GM12878 (cell line): ENCODE measurements around the gene MAPKAP1.
"Not testable (repeated sequence)": the region's sequence is repeated elsewhere in the genome, so short reads cannot be mapped to it uniquely, and the experiment has no call there.

Experiments
- CREB1 ChIP-seq: IDR thresholded peaks from 2 replicates; pipeline ENCODE4 v1.6.1; 2012; ENCODE audit warnings: low read depth, mild to moderate bottlenecking, inconsistent platforms
- EP300 ChIP-seq, 2 experiments: fragments of 150-350 bp in 1 of 2; IDR thresholded peaks; 2 replicates each; pipeline ENCODE4 v1.6.1; 2011 to 2012; ENCODE audit warnings: low read depth in 2 of 2, low read length in 2 of 2, borderline replicate concordance in 1 of 2, improper control_type of control experiment in 1 of 2, inconsistent platforms in 1 of 2; ENCODE audit not compliant: control insufficient read depth in 1 of 2
- JUNB ChIP-seq: IDR thresholded peaks from 2 replicates; pipeline ENCODE4 v1.6.1; 2016; ENCODE audit warnings: antibody characterized with exemption, mild to moderate bottlenecking
- NBN ChIP-seq: fragments of 450-650 bp; IDR thresholded peaks from 2 replicates; pipeline ENCODE4 v1.6.1; 2016
- NFIC ChIP-seq: IDR thresholded peaks from 2 replicates; pipeline ENCODE4 v1.6.1; 2012; ENCODE audit warnings: low read depth, mild to moderate bottlenecking, inconsistent platforms, low read length, moderate library complexity
- POLR2A ChIP-seq: IDR thresholded peaks from 2 replicates; pipeline ENCODE4 v1.6.1; 2011; ENCODE audit warnings: low read depth, mild to moderate bottlenecking, low read length
- TAF1 ChIP-seq: IDR thresholded peaks from 2 replicates; pipeline ENCODE4 v1.6.1; 2011; ENCODE audit warnings: mild to moderate bottlenecking, low read depth, low read length, borderline replicate concordance
- YY1 ChIP-seq: IDR thresholded peaks from 2 replicates; pipeline ENCODE4 v1.6.1; 2011; ENCODE audit warnings: low read depth, mild to moderate bottlenecking, low read length
- TF ChIP-seq, protein P1 (sequence below): IDR thresholded peaks from 2 replicates; pipeline ENCODE4 v1.6.1; 2012; ENCODE audit warnings: low read depth, low read length, improper control_type of control experiment
- TF ChIP-seq, protein P2 (sequence below), 3 experiments: IDR thresholded peaks in 2 of 3; conservative IDR thresholded peaks in 1 of 3; 2 replicates each; pipeline ENCODE4 v1.5.1; 2011; ENCODE audit warnings: low read depth in 3 of 3, low read length in 3 of 3, mild to moderate bottlenecking in 3 of 3, control low read depth in 2 of 3, moderate library complexity in 2 of 3, inconsistent platforms in 1 of 3, mixed read lengths in 1 of 3; ENCODE audit not compliant: control insufficient read depth in 2 of 3, insufficient read depth in 1 of 3; ENCODE audit errors: extremely low read depth in 1 of 3

DNA sequence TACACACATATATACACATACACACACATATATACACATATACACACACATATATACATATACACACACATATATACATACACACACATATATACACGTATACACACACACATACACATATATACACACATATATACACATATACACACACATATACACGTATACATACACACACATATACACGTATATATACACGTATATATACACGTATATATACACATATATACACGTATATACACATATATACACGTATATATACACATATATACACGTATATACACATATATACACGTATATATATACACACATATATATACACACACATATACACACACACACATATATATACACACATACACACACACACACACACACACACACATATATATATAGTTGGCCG is 13.5 kb downstream of the MAPKAP1 start:
- not testable (repeated sequence) for TF ChIP-seq POLR2A; TAF1; NBN; JUNB; EP300 (IDR thresholded peaks at IDR 0.05; ENCODE audit: borderline replicate concordance in 1 of 2, control insufficient read depth in 1 of 2, low read depth in 2 of 2, low read length in 2 of 2); YY1; NFIC; CREB1
- TF ChIP-seq, protein P1, sequence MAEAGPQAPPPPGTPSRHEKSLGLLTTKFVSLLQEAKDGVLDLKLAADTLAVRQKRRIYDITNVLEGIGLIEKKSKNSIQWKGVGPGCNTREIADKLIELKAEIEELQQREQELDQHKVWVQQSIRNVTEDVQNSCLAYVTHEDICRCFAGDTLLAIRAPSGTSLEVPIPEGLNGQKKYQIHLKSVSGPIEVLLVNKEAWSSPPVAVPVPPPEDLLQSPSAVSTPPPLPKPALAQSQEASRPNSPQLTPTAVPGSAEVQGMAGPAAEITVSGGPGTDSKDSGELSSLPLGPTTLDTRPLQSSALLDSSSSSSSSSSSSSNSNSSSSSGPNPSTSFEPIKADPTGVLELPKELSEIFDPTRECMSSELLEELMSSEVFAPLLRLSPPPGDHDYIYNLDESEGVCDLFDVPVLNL = not testable (repeated sequence)
- TF ChIP-seq, protein P2, sequence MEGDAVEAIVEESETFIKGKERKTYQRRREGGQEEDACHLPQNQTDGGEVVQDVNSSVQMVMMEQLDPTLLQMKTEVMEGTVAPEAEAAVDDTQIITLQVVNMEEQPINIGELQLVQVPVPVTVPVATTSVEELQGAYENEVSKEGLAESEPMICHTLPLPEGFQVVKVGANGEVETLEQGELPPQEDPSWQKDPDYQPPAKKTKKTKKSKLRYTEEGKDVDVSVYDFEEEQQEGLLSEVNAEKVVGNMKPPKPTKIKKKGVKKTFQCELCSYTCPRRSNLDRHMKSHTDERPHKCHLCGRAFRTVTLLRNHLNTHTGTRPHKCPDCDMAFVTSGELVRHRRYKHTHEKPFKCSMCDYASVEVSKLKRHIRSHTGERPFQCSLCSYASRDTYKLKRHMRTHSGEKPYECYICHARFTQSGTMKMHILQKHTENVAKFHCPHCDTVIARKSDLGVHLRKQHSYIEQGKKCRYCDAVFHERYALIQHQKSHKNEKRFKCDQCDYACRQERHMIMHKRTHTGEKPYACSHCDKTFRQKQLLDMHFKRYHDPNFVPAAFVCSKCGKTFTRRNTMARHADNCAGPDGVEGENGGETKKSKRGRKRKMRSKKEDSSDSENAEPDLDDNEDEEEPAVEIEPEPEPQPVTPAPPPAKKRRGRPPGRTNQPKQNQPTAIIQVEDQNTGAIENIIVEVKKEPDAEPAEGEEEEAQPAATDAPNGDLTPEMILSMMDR (IDR thresholded peaks at IDR 0.05 in 2 of 3, conservative IDR thresholded peaks at IDR 0.05 in 1 of 3; ENCODE audit: control insufficient read depth in 2 of 3, extremely low read depth in 1 of 3, insufficient read depth in 1 of 3, low read depth in 3 of 3, low read length in 3 of 3) = not testable (repeated sequence)
